Neuron (in vitro differentiated cells): Measurements from ENCODE around the gene RTN1.

ENCODE experiments used
- H2AFZ ChIP-seq: one replicate; pipeline ENCODE4 v1.6.1; 2013; ENCODE audit warnings: low read depth, mild to moderate bottlenecking, inconsistent platforms, low read length, moderate library complexity
- H3K27me3 ChIP-seq: one replicate; pipeline ENCODE4 v1.6.1; 2013; ENCODE audit warnings: low read length; ENCODE audit not compliant: insufficient read depth
- H3K36me3 ChIP-seq: one replicate; pipeline ENCODE4 v1.6.1; 2013; ENCODE audit warnings: low read length; ENCODE audit not compliant: insufficient read depth
- H3K4me1 ChIP-seq: one replicate; pipeline ENCODE4 v1.6.1; 2013; ENCODE audit warnings: low read length; ENCODE audit not compliant: insufficient read depth
- H3K4me3 ChIP-seq: 2 replicates; pipeline ENCODE4 v1.5.1; 2013; ENCODE audit warnings: mild to moderate bottlenecking, low read length, moderate library complexity
- H3K9me3 ChIP-seq: one replicate; pipeline ENCODE4 v1.6.1; 2013; ENCODE audit warnings: low read length

RTN1 gene, protein sequence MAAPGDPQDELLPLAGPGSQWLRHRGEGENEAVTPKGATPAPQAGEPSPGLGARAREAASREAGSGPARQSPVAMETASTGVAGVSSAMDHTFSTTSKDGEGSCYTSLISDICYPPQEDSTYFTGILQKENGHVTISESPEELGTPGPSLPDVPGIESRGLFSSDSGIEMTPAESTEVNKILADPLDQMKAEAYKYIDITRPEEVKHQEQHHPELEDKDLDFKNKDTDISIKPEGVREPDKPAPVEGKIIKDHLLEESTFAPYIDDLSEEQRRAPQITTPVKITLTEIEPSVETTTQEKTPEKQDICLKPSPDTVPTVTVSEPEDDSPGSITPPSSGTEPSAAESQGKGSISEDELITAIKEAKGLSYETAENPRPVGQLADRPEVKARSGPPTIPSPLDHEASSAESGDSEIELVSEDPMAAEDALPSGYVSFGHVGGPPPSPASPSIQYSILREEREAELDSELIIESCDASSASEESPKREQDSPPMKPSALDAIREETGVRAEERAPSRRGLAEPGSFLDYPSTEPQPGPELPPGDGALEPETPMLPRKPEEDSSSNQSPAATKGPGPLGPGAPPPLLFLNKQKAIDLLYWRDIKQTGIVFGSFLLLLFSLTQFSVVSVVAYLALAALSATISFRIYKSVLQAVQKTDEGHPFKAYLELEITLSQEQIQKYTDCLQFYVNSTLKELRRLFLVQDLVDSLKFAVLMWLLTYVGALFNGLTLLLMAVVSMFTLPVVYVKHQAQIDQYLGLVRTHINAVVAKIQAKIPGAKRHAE

DNA sequence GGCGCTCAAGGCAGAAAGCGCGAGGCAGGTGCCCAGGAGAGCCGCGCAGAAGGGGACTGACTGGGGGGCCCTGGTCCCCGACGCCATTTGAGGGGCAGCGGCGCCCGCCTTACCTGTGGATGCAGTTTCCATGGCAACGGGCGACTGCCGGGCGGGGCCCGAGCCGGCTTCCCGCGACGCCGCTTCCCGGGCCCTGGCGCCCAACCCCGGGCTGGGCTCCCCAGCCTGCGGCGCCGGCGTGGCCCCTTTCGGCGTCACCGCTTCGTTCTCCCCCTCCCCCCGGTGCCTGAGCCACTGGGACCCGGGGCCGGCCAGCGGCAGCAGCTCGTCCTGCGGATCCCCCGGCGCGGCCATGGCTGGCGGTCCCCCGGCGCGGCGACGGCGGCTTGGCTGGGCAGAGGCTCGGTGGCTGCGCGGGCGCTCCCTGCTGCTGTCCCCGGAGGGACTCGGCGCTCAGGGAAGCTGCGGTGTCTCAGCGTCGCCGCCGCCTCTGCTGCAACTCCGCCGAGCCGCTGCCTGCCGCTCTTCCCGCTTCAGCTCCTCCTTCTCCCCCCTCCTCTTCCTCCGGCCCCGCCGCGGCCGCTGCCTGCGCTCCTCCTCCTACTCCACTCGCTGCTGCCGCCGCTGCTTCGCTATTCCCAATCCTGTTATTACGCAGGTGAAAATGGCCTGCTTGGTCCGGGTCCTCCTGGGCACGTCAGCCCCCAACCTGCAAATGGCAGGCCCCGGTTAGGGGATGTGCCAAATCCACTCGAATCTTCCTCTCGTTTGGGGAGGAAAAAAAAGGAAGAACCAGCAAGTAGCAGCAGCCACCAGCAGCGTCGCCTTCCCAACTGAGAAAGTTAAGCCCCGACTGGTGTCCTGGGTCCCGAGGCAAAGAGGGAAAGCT, at the start of gene RTN1:
Gene RTN1 (minus strand): TSS at position 500 of the 889 bp plus-strand sequence. CDS start 146 bp downstream, at position 354.
- Histone ChIP-seq H3K9me3 (no peaks in the 10 kb centered on the region), H3K36me3 (no peaks in the 10 kb centered on the region), H3K27me3 (peaks cover 53% of the 10 kb centered on the region), H2AFZ (peak within 1 kb of the TSS; percentile 96), H3K4me3 (peak within 1 kb of the TSS; percentile 57), H3K4me1 (peaks cover 15% of the 10 kb centered on the region)

DNA sequence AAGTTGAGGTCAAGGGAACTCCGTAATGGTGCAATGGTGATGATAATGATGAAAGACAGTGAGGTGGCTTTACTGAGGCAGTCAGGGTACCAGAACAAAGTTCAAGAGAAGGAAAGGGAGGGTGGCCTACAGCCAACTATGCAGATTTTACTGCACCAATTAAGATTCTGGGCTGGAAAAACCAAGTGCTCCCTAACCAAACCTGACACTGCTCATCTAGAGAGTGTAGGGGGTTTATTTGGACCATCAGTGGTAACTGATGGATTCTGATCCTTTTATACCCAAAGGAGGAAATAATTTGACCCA, 49.8 kb upstream of the RTN1 start:
- H2AFZ ChIP-seq: peak overlapping the region; percentile 79
- H3K9me3 ChIP-seq: no peaks in the 10 kb centered on the region
- H3K27me3 ChIP-seq: no peaks in the 10 kb centered on the region
- H3K36me3 ChIP-seq: no peaks in the 10 kb centered on the region
- H3K4me1 ChIP-seq: peaks cover 13% of the 10 kb centered on the region
- peak overlapping the region; percentile 71 for H3K4me3 ChIP-seq

DNA sequence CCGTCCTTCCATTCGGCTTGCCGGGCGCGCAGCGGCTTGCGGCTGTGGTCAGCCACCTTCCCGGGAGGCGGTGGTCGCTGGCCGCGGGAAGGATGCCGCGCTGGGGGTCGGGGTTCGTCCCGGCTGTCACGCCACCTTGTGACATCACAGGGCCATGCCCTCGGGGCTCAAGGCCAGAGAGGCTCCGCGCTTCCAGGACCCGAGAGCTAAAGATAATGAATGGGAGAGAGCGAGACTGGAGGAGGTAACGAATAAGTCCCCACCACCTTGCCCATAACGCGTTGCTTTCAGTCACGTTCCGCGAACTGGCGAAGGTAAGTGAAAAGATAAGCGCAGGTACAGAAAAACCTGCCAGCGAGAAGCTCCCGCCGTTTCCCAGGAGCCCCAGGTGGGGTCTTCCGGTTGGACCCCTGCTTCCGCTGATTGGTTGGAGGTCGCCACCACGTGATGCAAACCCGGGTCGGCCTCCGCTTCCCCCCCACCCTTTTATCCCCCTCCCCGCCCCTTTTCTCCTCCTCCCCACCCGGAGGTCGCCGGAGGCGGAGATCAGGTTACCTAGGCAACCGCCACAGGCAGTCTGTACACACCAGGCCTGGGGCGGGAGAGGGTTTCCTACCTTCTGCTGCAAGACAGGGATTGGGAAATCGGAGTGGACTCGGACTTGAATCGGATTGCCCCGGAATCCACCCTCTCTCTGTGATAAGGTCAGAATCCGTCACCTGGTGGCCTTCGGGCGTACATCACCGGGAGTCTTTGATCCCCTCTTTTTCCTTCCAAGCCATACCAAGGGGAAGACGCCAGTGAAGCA, 49.2 kb upstream of the RTN1 start, which contains the start of gene LRRC9:
Gene LRRC9 (plus strand): TSS at position 575 of the 808 bp plus-strand sequence.
- Histone ChIP-seq H3K4me3 (peak within 1 kb of the TSS; percentile 71), H2AFZ (peak within 1 kb of the TSS; percentile 79)

DNA sequence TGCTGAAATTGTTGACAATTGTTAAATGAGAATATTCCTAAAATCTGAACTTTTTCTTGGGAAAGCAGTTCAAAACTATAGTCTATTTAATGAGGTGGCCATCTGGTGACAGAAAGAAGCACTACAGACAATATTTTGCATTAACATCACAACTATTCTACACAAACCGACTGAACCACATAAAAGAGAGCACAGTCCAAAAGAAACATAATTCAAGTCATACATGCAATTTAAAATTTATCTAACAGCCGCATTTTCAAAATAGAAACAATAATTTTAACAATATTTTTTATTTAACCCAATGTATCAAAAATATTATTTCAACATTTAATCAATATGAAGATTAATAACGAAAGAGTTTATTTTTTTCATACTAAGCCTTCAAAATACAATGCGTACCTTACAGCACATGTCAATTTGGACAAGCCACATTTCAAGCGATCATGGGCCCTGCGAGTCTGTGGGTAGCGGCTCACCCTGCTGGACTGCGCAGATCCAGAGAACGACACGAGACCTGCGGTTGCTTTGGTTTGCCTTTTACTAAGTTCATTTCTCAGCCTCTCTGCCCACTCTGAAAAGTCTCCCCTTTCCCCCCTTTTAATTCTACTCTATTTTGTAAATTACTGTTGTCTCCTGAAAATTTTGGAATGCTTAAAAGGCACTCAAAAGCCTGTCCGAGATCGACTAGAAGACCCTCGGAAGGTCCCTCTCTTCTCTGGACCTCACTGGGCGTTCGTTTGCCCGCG, 48.4 kb upstream of the RTN1 start:
- H3K27me3 ChIP-seq: no peaks in the 10 kb centered on the region
- H3K4me3 ChIP-seq: peak overlapping the region; percentile 71
- H3K4me1 ChIP-seq: peaks cover 13% of the 10 kb centered on the region
- H3K9me3 ChIP-seq: no peaks in the 10 kb centered on the region
- peak overlapping the region; percentile 79 for H2AFZ ChIP-seq
- H3K36me3 ChIP-seq: no peaks in the 10 kb centered on the region

More for the DNA sequence above, 49.2 kb upstream of the RTN1 start, which contains the start of gene LRRC9:
- H3K9me3 ChIP-seq: no peaks in the 10 kb centered on the region
- H3K27me3 ChIP-seq: no peaks in the 10 kb centered on the region
- no peaks in the 10 kb centered on the region for H3K36me3 ChIP-seq
- peaks cover 13% of the 10 kb centered on the region for H3K4me1 ChIP-seq

DNA sequence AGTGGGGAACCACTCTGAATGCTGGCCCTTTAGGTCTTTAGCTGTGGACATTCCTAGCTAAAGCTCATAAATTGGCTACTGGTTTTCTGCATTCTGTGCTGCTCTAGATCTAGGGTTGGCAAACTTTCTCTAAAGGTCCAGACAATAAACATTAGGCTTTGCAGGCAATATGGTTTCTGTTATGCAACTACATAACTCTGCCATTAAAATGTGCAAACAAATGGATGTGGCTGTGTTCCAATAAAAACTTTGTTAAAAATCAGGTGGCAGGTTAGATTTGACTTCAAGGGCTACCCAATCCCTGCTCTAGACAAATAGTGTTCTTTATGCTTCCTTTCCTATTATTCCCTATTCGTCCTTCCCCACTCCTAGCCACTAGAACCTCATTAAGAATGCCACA, 42.6 kb upstream of the RTN1 start:
- Histone ChIP-seq H2AFZ (no peak overlapping the region), H3K36me3 (no peaks in the 10 kb centered on the region), H3K4me1 (peaks cover 4% of the 10 kb centered on the region), H3K27me3 (no peaks in the 10 kb centered on the region), H3K4me3 (no peak overlapping the region), H3K9me3 (no peaks in the 10 kb centered on the region)

DNA sequence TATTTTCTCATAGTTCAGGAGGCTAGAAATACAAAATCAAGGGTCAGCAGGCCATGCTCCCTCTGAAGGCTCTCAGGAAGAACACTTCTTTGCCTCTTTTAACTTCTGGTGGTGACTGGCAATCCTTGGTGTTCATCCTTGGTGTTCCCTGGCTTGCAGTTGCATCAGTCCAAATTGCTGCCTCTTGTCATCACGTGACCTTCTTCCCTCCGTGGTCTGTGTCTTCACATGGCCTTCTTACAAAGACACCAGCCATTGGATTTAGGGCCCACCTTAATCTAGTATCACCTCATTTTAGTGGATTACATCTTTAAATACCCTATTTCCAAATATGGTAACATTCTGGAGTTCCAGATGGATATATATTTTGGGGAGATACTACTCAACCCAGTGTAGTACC, 41.9 kb upstream of the RTN1 start:
- H3K36me3 ChIP-seq: no peaks in the 10 kb centered on the region

DNA sequence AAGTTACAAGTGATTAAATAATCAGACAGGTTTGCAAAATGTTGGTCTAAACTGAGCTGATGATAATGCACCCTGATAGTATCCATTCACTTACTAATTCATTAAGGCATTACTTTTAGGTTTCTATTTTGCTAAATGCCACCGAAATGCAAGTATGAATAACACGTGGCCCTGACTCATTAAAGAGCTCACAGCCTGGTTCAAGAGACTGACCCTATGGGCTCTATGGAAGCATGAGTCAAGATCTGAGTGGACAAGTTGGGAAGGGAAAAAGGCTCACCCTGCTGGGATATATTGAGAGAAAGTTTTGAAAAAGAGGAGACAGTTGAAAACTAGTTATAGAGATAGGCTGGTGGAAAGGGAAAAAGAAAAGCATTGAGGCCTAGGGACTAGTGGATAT, 34.6 kb upstream of the RTN1 start:
- H3K36me3 ChIP-seq: no peaks in the 10 kb centered on the region
- H2AFZ ChIP-seq: no peak overlapping the region
- no peaks in the 10 kb centered on the region for H3K9me3 ChIP-seq
- no peaks in the 10 kb centered on the region for H3K4me1 ChIP-seq
- no peak overlapping the region for H3K4me3 ChIP-seq
- no peaks in the 10 kb centered on the region for H3K27me3 ChIP-seq

More for the DNA sequence above, 41.9 kb upstream of the RTN1 start:
- H3K4me1 ChIP-seq: no peaks in the 10 kb centered on the region
- no peaks in the 10 kb centered on the region for H3K27me3 ChIP-seq
- H3K9me3 ChIP-seq: no peaks in the 10 kb centered on the region
- H3K4me3 ChIP-seq: no peak overlapping the region
- no peak overlapping the region for H2AFZ ChIP-seq

DNA sequence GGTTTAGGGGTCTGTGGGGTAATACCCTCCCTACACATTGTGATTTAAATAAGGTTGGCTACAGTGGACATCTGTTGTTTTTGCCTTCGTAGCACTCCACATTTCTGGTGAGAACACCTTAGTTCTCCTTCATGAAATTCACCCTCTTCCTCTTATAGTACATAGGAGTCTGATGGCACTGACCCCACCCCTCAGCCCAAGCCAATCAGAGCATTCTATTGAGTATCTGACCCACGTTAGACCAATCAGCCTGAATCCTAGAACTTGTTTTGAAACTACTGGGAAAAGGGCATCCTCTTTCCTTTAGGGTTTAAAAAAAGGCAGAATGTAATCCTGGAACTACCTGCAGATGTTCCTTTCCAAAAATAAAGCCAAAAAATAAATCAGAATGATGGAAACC, 33.6 kb upstream of the RTN1 start:
- no peaks in the 10 kb centered on the region for H3K27me3 ChIP-seq
- H3K4me3 ChIP-seq: no peak overlapping the region
- H3K36me3 ChIP-seq: no peaks in the 10 kb centered on the region
- no peak overlapping the region for H2AFZ ChIP-seq
- no peaks in the 10 kb centered on the region for H3K9me3 ChIP-seq
- no peaks in the 10 kb centered on the region for H3K4me1 ChIP-seq

DNA sequence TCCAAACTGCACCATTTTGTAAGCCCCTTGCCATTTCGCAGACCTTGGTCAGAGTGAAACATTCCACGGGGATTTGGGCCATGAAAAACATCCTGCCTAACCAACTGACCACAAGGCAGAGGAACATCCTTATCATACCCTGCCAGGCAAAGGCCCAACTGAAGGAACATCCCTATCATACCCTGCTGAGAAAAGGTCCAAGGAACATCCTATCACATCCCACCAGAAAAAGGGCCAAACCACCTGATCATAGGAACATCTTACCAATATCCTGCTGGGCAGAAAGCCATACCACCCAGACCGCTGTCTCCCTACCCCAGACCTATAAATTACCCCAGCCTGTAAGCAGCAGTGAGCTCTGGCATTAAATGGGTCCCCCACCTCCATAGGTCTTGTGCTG, 30.0 kb upstream of the RTN1 start:
- Histone ChIP-seq H3K9me3 (no peaks in the 10 kb centered on the region), H3K36me3 (no peaks in the 10 kb centered on the region), H3K4me1 (no peaks in the 10 kb centered on the region), H2AFZ (no peak overlapping the region), H3K27me3 (no peaks in the 10 kb centered on the region), H3K4me3 (no peak overlapping the region)

DNA sequence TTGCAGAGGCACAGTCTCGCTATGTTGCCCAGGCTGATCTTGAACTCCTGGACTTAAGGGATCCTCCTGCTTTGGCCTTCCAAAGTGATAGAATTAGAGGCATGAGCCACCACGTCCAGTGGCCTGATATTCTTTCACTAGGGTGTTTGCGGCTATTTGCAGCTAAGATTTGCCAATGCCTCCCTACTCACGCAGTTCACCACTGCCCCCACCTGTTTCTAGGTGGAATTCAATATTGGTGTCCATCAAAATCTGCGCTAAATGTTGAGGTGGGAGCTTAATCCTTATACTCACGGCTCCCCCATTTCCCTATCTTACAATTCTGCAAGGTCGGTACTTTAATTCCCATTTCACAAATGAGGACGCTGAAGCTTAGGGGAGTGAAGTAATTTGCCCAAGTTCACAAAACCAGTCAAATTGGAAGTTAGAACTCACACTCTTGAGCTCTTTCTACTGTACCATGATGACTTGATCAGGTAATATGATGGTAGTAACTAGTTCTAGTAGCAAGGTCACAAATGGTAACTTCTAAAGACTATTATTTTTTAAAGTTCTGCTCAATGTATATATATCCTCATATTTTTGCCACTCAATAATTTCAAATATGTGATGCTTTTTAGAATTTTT, 27.3 kb upstream of the RTN1 start:
- Histone ChIP-seq H3K4me1 (no peaks in the 10 kb centered on the region), H3K36me3 (no peaks in the 10 kb centered on the region), H3K27me3 (no peaks in the 10 kb centered on the region), H2AFZ (no peak overlapping the region), H3K4me3 (no peak overlapping the region), H3K9me3 (no peaks in the 10 kb centered on the region)

DNA sequence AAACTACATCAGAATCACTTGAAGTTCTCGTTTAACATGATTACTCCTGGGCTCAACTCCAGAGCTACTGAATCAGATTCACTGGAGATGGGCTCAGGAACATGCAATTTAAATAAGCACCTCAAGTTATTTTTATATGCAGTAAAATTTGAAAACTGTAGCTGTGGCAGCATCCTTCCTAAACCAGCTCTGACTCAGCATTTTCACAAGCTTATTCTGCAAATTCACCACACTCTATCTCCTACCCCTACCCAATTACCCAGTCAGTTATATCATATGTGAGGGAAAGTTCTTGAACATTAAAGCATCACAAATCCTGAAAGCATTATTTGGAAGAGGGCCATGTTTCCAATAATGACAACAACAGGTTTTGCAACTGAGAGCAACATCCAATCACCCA, 25.1 kb upstream of the RTN1 start:
- Histone ChIP-seq H3K4me3 (no peak overlapping the region), H3K4me1 (no peaks in the 10 kb centered on the region), H3K36me3 (no peaks in the 10 kb centered on the region), H3K9me3 (no peaks in the 10 kb centered on the region), H2AFZ (no peak overlapping the region), H3K27me3 (no peaks in the 10 kb centered on the region)
